HG03045 (cell line): Measurements from ENCODE around the gene AFAP1.

Experiments
- ATAC-seq: cut with Tn5 transposase; IDR thresholded peaks from one replicate; pipeline ENCODE4 v1.9.1; 2021; ENCODE audit warnings: mild to moderate bottlenecking, moderate library complexity; ENCODE audit not compliant: unreplicated experiment

The AFAP1 gene

GRCh38 chr4:7806338-7807090, 133.1 kb downstream of the AFAP1 start:
- no peak for ATAC-seq

GRCh38 chr4:7805533-7806337, 133.9 kb downstream of the AFAP1 start:
- no peak for ATAC-seq

GRCh38 chr4:7804756-7805385, 134.8 kb downstream of the AFAP1 start:
- ATAC-seq: no peak

- peak; percentile 47 for ATAC-seq
Observed at GRCh38 chr4:7803992-7804755, 135.5 kb downstream of the AFAP1 start.

GRCh38 chr4:7803371-7803770, 136.3 kb downstream of the AFAP1 start:
- ATAC-seq: no peak

GRCh38 chr4:7802093-7802726, 137.5 kb downstream of the AFAP1 start:
- ATAC-seq: peak; percentile 89

- no peak for ATAC-seq
Observed at GRCh38 chr4:7801641-7802040, 138.0 kb downstream of the AFAP1 start.

GRCh38 chr4:7801001-7801400, 138.7 kb downstream of the AFAP1 start:
- no peak for ATAC-seq

GRCh38 chr4:7800410-7800809, 139.3 kb downstream of the AFAP1 start:
- no peak for ATAC-seq

GRCh38 chr4:7799736-7800135, 139.9 kb downstream of the AFAP1 start:
- ATAC-seq: no peak

GRCh38 chr4:7799306-7799705, 140.4 kb downstream of the AFAP1 start:
- ATAC-seq: no peak

GRCh38 chr4:7798178-7798995, 141.3 kb downstream of the AFAP1 start:
- no peak for ATAC-seq

- ATAC-seq: no peak
Observed at GRCh38 chr4:7797330-7797729, 142.3 kb downstream of the AFAP1 start.

- ATAC-seq: no peak
Observed at GRCh38 chr4:7795983-7796382, 143.7 kb downstream of the AFAP1 start.

GRCh38 chr4:7793186-7793585, 146.5 kb downstream of the AFAP1 start:
- ATAC-seq: no peak

- no peak for ATAC-seq
Observed at GRCh38 chr4:7792616-7793015, 147.0 kb downstream of the AFAP1 start.

- ATAC-seq: no peak
Observed at GRCh38 chr4:7790999-7791398, 148.7 kb downstream of the AFAP1 start.

- ATAC-seq: no peak
Observed at GRCh38 chr4:7790023-7790422, 149.6 kb downstream of the AFAP1 start.

GRCh38 chr4:7788694-7789425, 150.8 kb downstream of the AFAP1 start:
- no peak for ATAC-seq
